ENCODE measurements around the gene CCNA2.

GRCh38 chr4:121822796-121823504 lies 733 bp downstream of the CCNA2 start:
- TF ChIP-seq EZH2phosphoT487 (IDR thresholded peaks at IDR 0.05; ENCODE audit: insufficient read depth, low read depth): no peak
- TF ChIP-seq EZH2 (IDR thresholded peaks at IDR 0.05; ENCODE audit: insufficient read depth, poor library complexity, severe bottlenecking): no peak
